Activated naive CD4-positive, alpha-beta T cell (primary cell): ENCODE measurements around the gene ANKRD31.
"Not testable (repeated sequence)": the region's sequence is repeated elsewhere in the genome, so short reads cannot be mapped to it uniquely, and the experiment has no call there.

Source experiments
- DNase-seq, 4 experiments: peaks; one replicate each; lab custom pipeline; 2025; lab: John Stamatoyannopoulos, UW

The ANKRD31 gene

GRCh38 chr5:75152860-75153259, 83.8 kb downstream of the ANKRD31 start:
- no peak for DNase-seq

- no peak for DNase-seq
Measured at GRCh38 chr5:75148051-75148450, 88.6 kb downstream of the ANKRD31 start.

GRCh38 chr5:75142566-75143136, 94.0 kb downstream of the ANKRD31 start:
- no peak for DNase-seq

GRCh38 chr5:75140277-75140676, 96.4 kb downstream of the ANKRD31 start:
- no peak for DNase-seq

GRCh38 chr5:75138689-75139088, 98.0 kb downstream of the ANKRD31 start:
- no peak for DNase-seq

GRCh38 chr5:75130818-75131349, 105.8 kb downstream of the ANKRD31 start:
- no peak for DNase-seq

GRCh38 chr5:75116856-75117255, 119.8 kb downstream of the ANKRD31 start:
- no peak for DNase-seq

- DNase-seq: not testable (repeated sequence)
Measured at GRCh38 chr5:75114311-75114710, 122.4 kb downstream of the ANKRD31 start.

- DNase-seq: no peak
Measured at GRCh38 chr5:75113354-75114113, 123.1 kb downstream of the ANKRD31 start.

- DNase-seq: no peak
Measured at GRCh38 chr5:75108931-75109596, 127.6 kb downstream of the ANKRD31 start.

GRCh38 chr5:75108515-75108914, 128.2 kb downstream of the ANKRD31 start:
- no peak for DNase-seq

- not testable (repeated sequence) for DNase-seq
Measured at GRCh38 chr5:75095956-75096355, 140.7 kb downstream of the ANKRD31 start.

GRCh38 chr5:75091597-75091996, 145.1 kb downstream of the ANKRD31 start:
- no peak for DNase-seq

- no peak for DNase-seq
Measured at GRCh38 chr5:75089662-75090061, 147.0 kb downstream of the ANKRD31 start.

- DNase-seq: no peak
Measured at GRCh38 chr5:75089137-75089536, 147.5 kb downstream of the ANKRD31 start.

GRCh38 chr5:75088648-75089047, 148.0 kb downstream of the ANKRD31 start:
- no peak for DNase-seq

GRCh38 chr5:75081510-75081909, 155.2 kb downstream of the ANKRD31 start:
- DNase-seq: no peak

- DNase-seq: not testable (repeated sequence)
Measured at GRCh38 chr5:75079346-75079745, 157.3 kb downstream of the ANKRD31 start.

- DNase-seq: no peak
Measured at GRCh38 chr5:75078027-75078426, 158.7 kb downstream of the ANKRD31 start.

- no peak for DNase-seq
Measured at GRCh38 chr5:75072061-75072460, 164.6 kb downstream of the ANKRD31 start.

GRCh38 chr5:75071100-75071499, 165.6 kb downstream of the ANKRD31 start:
- no peak for DNase-seq

- no peak for DNase-seq
Measured at GRCh38 chr5:75067434-75067833, 169.2 kb downstream of the ANKRD31 start.
